Right hindlimb (tissue), 1 donor: ENCODE measurements around the gene SLC38A11.
A peak's percentile ranks its signal among the peaks of the same experiment; 100 is the strongest.

Experiments used
- DNase-seq: peaks from one replicate; pipeline ENCODE4 v3.0.0-alpha.2; 2018

The SLC38A11 gene

GRCh38 chr2:164969909-164970690 is 14.8 kb upstream of the SLC38A11 start:
- DNase-seq = no peak

GRCh38 chr2:164967781-164968228 is 12.5 kb upstream of the SLC38A11 start:
- DNase-seq = no peak

GRCh38 chr2:164967361-164967760 is 12.0 kb upstream of the SLC38A11 start:
- DNase-seq = no peak

- no peak for DNase-seq
Measured at GRCh38 chr2:164964700-164965099, 9.4 kb upstream of the SLC38A11 start.

GRCh38 chr2:164960159-164960558 is 4.8 kb upstream of the SLC38A11 start:
- DNase-seq = no peak

- no peak for DNase-seq
Measured at GRCh38 chr2:164954186-164954585, 1.1 kb downstream of the SLC38A11 start.

GRCh38 chr2:164953279-164953678 is 2.0 kb downstream of the SLC38A11 start:
- DNase-seq = no peak

GRCh38 chr2:164952057-164952702 is 3.1 kb downstream of the SLC38A11 start:
- no peak for DNase-seq

GRCh38 chr2:164948540-164948939 is 6.8 kb downstream of the SLC38A11 start:
- no peak for DNase-seq

- DNase-seq = no peak
Measured at GRCh38 chr2:164947281-164947680, 8.0 kb downstream of the SLC38A11 start.

GRCh38 chr2:164943289-164943688 is 12.0 kb downstream of the SLC38A11 start:
- DNase-seq = no peak

GRCh38 chr2:164937864-164938401 is 17.4 kb downstream of the SLC38A11 start:
- DNase-seq = no peak

- no peak for DNase-seq
Measured at GRCh38 chr2:164935118-164936101, 19.9 kb downstream of the SLC38A11 start.

- no peak for DNase-seq
Measured at GRCh38 chr2:164934401-164935117, 20.8 kb downstream of the SLC38A11 start.

GRCh38 chr2:164933671-164934189 is 21.6 kb downstream of the SLC38A11 start:
- no peak for DNase-seq

GRCh38 chr2:164932377-164932776 is 22.9 kb downstream of the SLC38A11 start:
- no peak for DNase-seq

GRCh38 chr2:164928101-164928673 is 27.1 kb downstream of the SLC38A11 start:
- no peak for DNase-seq

GRCh38 chr2:164922134-164922533 is 33.2 kb downstream of the SLC38A11 start:
- DNase-seq = no peak

GRCh38 chr2:164920430-164920829 is 34.9 kb downstream of the SLC38A11 start:
- DNase-seq = no peak

- peak; percentile 62 for DNase-seq
Measured at GRCh38 chr2:164917296-164917903, 37.9 kb downstream of the SLC38A11 start.

GRCh38 chr2:164915566-164915965 is 39.8 kb downstream of the SLC38A11 start:
- no peak for DNase-seq
